ENCODE measurements around the gene DNAJB9. TPM values are rescaled to one million over a fixed set of nuclear protein-coding genes. Genes with fewer than 3 reads are reported as not detected.

The DNAJB9 gene
- total and polyA plus RNA-seq, 2 experiments from 2014 or later = 7.3 to 16.0 TPM

GRCh38 chr7:108578937-108579336, 9.3 kb downstream of the DNAJB9 start:
- TF ChIP-seq NANOG (IDR thresholded peaks at IDR 0.05; ENCODE audit: borderline replicate concordance) = no peak
- no peak for TF ChIP-seq STAT1 (IDR thresholded peaks at IDR 0.05; ENCODE audit: unreplicated experiment)
- no peak for TF ChIP-seq EZH2phosphoT487 (IDR thresholded peaks at IDR 0.05; ENCODE audit: unreplicated experiment)
- no peak overlapping the region for H3K4me3 ChIP-seq
- ATAC-seq (no peak), DNase-seq (ENCODE audit: low spot score) (no peak)
- no peaks in the 10 kb centered on the region for H3K9me2 ChIP-seq (ENCODE audit: insufficient read depth)
- no peaks in the 10 kb centered on the region for H3K27me3 ChIP-seq (ENCODE audit: insufficient read depth)
- no peak overlapping the region for H3K4me2 ChIP-seq
- H3K4me1 ChIP-seq (ENCODE audit: insufficient read depth) = peaks cover 4% of the 10 kb centered on the region; the same call in 1 of the 2 replicates
- no peak overlapping the region for H2AFZ ChIP-seq
- H3K79me2 ChIP-seq (replicated peaks; ENCODE audit: insufficient read depth) = no peaks in the 10 kb centered on the region
- no peaks in the 10 kb centered on the region for H3F3A ChIP-seq (replicated peaks; ENCODE audit: low read depth)
- H3K36me3 ChIP-seq (ENCODE audit: insufficient read depth) = peaks cover under 1% of the 10 kb centered on the region; the same call in 1 of the 2 replicates
- Mint-ChIP-seq H3K4me1 (peaks cover 20% of the 10 kb centered on the region), H3K27ac (no peak overlapping the region), H3K27me3 (ENCODE audit: insufficient read depth, low read depth, poor library complexity) (peaks cover 4% of the 10 kb centered on the region), H3K36me3 (ENCODE audit: low read depth) (peaks cover 52% of the 10 kb centered on the region), H3K9me3 (peaks cover 27% of the 10 kb centered on the region), H3K4me3 (no peak overlapping the region)
- H3K27ac ChIP-seq (ENCODE audit: low read depth) = no peak overlapping the region
- 0 out of 2 replicates have a peak, but pooled peaks cover under 1% of the 10 kb centered on the region for H4K20me1 ChIP-seq (replicated peaks; ENCODE audit: insufficient read depth)

DNA sequence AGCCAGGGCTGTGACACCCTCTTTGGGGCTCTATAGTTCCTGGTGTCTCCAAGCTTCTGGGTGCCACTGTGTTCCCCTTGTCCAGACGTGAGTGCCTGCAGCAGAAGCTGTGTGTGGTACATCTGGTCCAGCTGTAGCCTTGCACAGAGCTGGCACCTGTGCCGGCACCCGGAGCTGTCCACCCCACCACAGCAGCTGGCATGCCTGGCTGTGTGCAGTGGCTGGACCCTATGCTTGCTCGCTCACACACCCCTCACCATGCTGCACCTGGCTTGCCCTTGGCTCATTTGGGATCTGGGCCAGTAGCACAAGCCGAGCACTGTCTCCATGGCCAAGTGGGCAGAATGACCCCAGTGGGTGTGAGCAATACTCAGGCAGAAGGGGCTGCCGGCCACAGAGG, 10.6 kb downstream of the DNAJB9 start:
- Histone ChIP-seq H3K4me2 (no peak overlapping the region), H2AFZ (no peak overlapping the region), H3K79me2 (replicated peaks; ENCODE audit: insufficient read depth) (no peaks in the 10 kb centered on the region), H3K27me3 (ENCODE audit: insufficient read depth) (no peaks in the 10 kb centered on the region), H3K36me3 (ENCODE audit: insufficient read depth) (no peaks in the 10 kb centered on the region; the same call in 1 of the 2 replicates), H3K27ac (ENCODE audit: low read depth) (no peak overlapping the region), H3K4me3 (no peak overlapping the region), H3K9me2 (ENCODE audit: insufficient read depth) (no peaks in the 10 kb centered on the region), H4K20me1 (replicated peaks; ENCODE audit: insufficient read depth) (no peaks in the 10 kb centered on the region), H3K4me1 (ENCODE audit: insufficient read depth) (peaks cover 4% of the 10 kb centered on the region; the same call in 1 of the 2 replicates), H3F3A (replicated peaks; ENCODE audit: low read depth) (no peaks in the 10 kb centered on the region)
- DNase-seq (ENCODE audit: low spot score) (no peak), ATAC-seq (no peak)
- no peak overlapping the region for H3K27ac Mint-ChIP-seq
- H3K27me3 Mint-ChIP-seq (ENCODE audit: insufficient read depth, low read depth, poor library complexity) = peaks cover 4% of the 10 kb centered on the region
- H3K4me1 Mint-ChIP-seq = peaks cover 20% of the 10 kb centered on the region
- no peak overlapping the region for H3K4me3 Mint-ChIP-seq
- H3K36me3 Mint-ChIP-seq (ENCODE audit: low read depth) = peaks cover 44% of the 10 kb centered on the region
- peaks cover 27% of the 10 kb centered on the region for H3K9me3 Mint-ChIP-seq
- TF ChIP-seq CREB1 (CRISPR knock-in tag; IDR thresholded peaks at IDR 0.05; ENCODE audit: low read depth) (no peak), EZH2 (IDR thresholded peaks at IDR 0.05; ENCODE audit: low read depth, unreplicated experiment) (no peak), REST (IDR thresholded peaks at IDR 0.05; ENCODE audit: unreplicated experiment) (no peak), POLR2AphosphoS5 (IDR thresholded peaks at IDR 0.05; ENCODE audit: low read depth) (no peak), ZNF462 (CRISPR knock-in tag; IDR thresholded peaks at IDR 0.05) (no peak), EZH2phosphoT487 (IDR thresholded peaks at IDR 0.05; ENCODE audit: unreplicated experiment) (no peak), NANOG (IDR thresholded peaks at IDR 0.05; ENCODE audit: borderline replicate concordance) (no peak)
- TF ChIP-seq, protein P1, sequence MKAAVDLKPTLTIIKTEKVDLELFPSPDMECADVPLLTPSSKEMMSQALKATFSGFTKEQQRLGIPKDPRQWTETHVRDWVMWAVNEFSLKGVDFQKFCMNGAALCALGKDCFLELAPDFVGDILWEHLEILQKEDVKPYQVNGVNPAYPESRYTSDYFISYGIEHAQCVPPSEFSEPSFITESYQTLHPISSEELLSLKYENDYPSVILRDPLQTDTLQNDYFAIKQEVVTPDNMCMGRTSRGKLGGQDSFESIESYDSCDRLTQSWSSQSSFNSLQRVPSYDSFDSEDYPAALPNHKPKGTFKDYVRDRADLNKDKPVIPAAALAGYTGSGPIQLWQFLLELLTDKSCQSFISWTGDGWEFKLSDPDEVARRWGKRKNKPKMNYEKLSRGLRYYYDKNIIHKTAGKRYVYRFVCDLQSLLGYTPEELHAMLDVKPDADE (IDR thresholded peaks at IDR 0.05) = no peak
